GM23338 (cell line): ENCODE data around the gene CD40LG. TPM values are rescaled to one million over a fixed set of nuclear protein-coding genes. Genes with fewer than 3 reads are reported as not detected.

Source experiments
- ATAC-seq: fragments of 200-7000 bp; cut with Tn5 transposase; 3 replicates; pipeline ENCODE4 v1.9.1; 2020
- DNase-seq: peaks from one replicate; pipeline ENCODE4 v3.0.0-alpha.2; 2015; ENCODE audit warnings: low spot score
- H2AFZ ChIP-seq: fragments of 200-600 bp; sonication (generic); 2 replicates; pipeline ENCODE4 v1.8.0; 2016; ENCODE audit warnings: antibody characterized with exemption, mild to moderate bottlenecking, moderate library complexity
- H3F3A ChIP-seq: fragments of 200-600 bp; sonication (generic); replicated peaks from 2 replicates; pipeline ENCODE4 v1.8.0; 2017; ENCODE audit warnings: antibody characterized with exemption, mixed run types, low read depth
- H3K27ac ChIP-seq: fragments of 200-600 bp; sonication (generic); 2 replicates; pipeline ENCODE4 v1.6.1; 2016; ENCODE audit warnings: low read depth
- H3K27me3 ChIP-seq: fragments of 200-600 bp; sonication (generic); 2 replicates; pipeline ENCODE4 v1.8.0; 2016; ENCODE audit warnings: mild to moderate bottlenecking, mixed run types, moderate library complexity; ENCODE audit not compliant: insufficient read depth
- H3K36me3 ChIP-seq: fragments of 200-600 bp; sonication (generic); 2 replicates; pipeline ENCODE4 v1.8.0; 2016; ENCODE audit warnings: mild to moderate bottlenecking; ENCODE audit not compliant: insufficient read depth
- H3K4me1 ChIP-seq: fragments of 200-600 bp; sonication (generic); 2 replicates; pipeline ENCODE4 v1.8.0; 2016; ENCODE audit warnings: mild to moderate bottlenecking, moderate library complexity; ENCODE audit not compliant: insufficient read depth
- H3K4me2 ChIP-seq: fragments of 200-600 bp; sonication (generic); 2 replicates; pipeline ENCODE4 v1.7.1; 2017; ENCODE audit warnings: mixed run types
- H3K4me3 ChIP-seq: fragments of 200-600 bp; sonication (generic); 2 replicates; pipeline ENCODE4 v1.6.1; 2016; ENCODE audit warnings: mixed run types
- H3K79me2 ChIP-seq: fragments of 200-600 bp; sonication (generic); replicated peaks from 2 replicates; pipeline ENCODE4 v1.8.0; 2017; ENCODE audit warnings: mild to moderate bottlenecking; ENCODE audit not compliant: insufficient read depth
- H3K9me2 ChIP-seq: fragments of 200-600 bp; sonication (generic); 2 replicates; pipeline ENCODE4 v1.8.0; 2017; ENCODE audit not compliant: insufficient read depth
- H4K20me1 ChIP-seq: fragments of 200-600 bp; sonication (generic); replicated peaks from 2 replicates; pipeline ENCODE4 v1.8.0; 2017; ENCODE audit warnings: mild to moderate bottlenecking; ENCODE audit not compliant: insufficient read depth
- H3K27ac Mint-ChIP-seq: 2 replicates; pipeline ENCODE4 v1.8.0; 2020; ENCODE audit warnings: inconsistent platforms, mild to moderate bottlenecking, moderate library complexity, mixed read lengths
- H3K27me3 Mint-ChIP-seq: 3 replicates; pipeline ENCODE4 v1.8.0; 2022; ENCODE audit warnings: low read depth, mild to moderate bottlenecking, moderate library complexity, mixed read lengths, inconsistent platforms; ENCODE audit not compliant: insufficient read depth, poor library complexity
- H3K36me3 Mint-ChIP-seq: 3 replicates; pipeline ENCODE4 v1.8.0; 2021; ENCODE audit warnings: low read depth, mild to moderate bottlenecking, inconsistent platforms, moderate library complexity, mixed read lengths
- H3K4me1 Mint-ChIP-seq: 3 replicates; pipeline ENCODE4 v1.8.0; 2020; ENCODE audit warnings: mild to moderate bottlenecking, inconsistent platforms, mixed read lengths
- H3K4me3 Mint-ChIP-seq: 3 replicates; pipeline ENCODE4 v1.8.0; 2021; ENCODE audit warnings: moderate library complexity, mild to moderate bottlenecking, inconsistent platforms, mixed read lengths
- H3K9me3 Mint-ChIP-seq: 3 replicates; pipeline ENCODE4 v1.8.0; 2020; ENCODE audit warnings: moderate library complexity, mild to moderate bottlenecking, inconsistent platforms, mixed read lengths
- NANOG ChIP-seq: IDR thresholded peaks from 2 replicates; pipeline ENCODE4 v1.6.1; 2016; ENCODE audit warnings: antibody characterized with exemption, borderline replicate concordance
- POLR2AphosphoS5 ChIP-seq: IDR thresholded peaks from 2 replicates; pipeline ENCODE4 v1.6.1; 2016; ENCODE audit warnings: antibody characterized with exemption, low read depth
- STAT1 ChIP-seq: IDR thresholded peaks from one replicate; pipeline ENCODE4 v1.6.1; 2016; ENCODE audit warnings: antibody characterized with exemption; ENCODE audit not compliant: unreplicated experiment
- ZNF114 ChIP-seq: fragments of 250-450 bp; sonication (Bioruptor Pico); IDR thresholded peaks from 2 replicates; pipeline ENCODE4 v1.5.0; 2020; ENCODE audit warnings: mild to moderate bottlenecking, moderate library complexity
- ZNF331 ChIP-seq: fragments of 250-450 bp; sonication (Bioruptor Pico); IDR thresholded peaks from 2 replicates; pipeline ENCODE4 v1.5.0; 2020; ENCODE audit warnings: low read depth, mild to moderate bottlenecking, moderate library complexity
- polyA plus RNA-seq: library from polyadenylated mRNA; unstranded; fragments of >200 nt; fragmentation: Nextera tagmentation; extraction: Ambion mirVana; gene quantifications from 2 replicates; pipeline ENCODE4 v1.2.1, GENCODE V29; 2016
- total RNA-seq: library from RNA; depleted of rRNA; stranded (reverse); fragments of >200 nt; shearing (Covaris generic); gene quantifications from 2 replicates; pipeline ENCODE4 v1.2.3, GENCODE V29; 2014
- TF ChIP-seq, protein P1 (sequence below): IDR thresholded peaks from 2 replicates; pipeline ENCODE4 v1.6.1; 2016; ENCODE audit warnings: antibody characterized with exemption
- TF ChIP-seq, protein P2 (sequence below): fragments of 250-450 bp; sonication (Bioruptor Pico); IDR thresholded peaks from 2 replicates; pipeline ENCODE4 v1.5.0; 2020; ENCODE audit warnings: mild to moderate bottlenecking, moderate library complexity
- TF ChIP-seq, protein P3 (sequence below), 2 experiments: fragments of 200-600 bp in 1 of 2; sonication (generic) in 1 of 2; conservative IDR thresholded peaks; 2 replicates each; pipeline versions ENCODE4 v1.5.1 to v1.6.1; 2016 to 2017; ENCODE audit warnings: antibody characterized with exemption in 2 of 2, low read depth in 2 of 2, mild to moderate bottlenecking in 2 of 2, moderate library complexity in 1 of 2
- TF ChIP-seq, protein P4 (sequence below): IDR thresholded peaks from one replicate; pipeline ENCODE4 v1.6.1; 2018; ENCODE audit warnings: antibody characterized with exemption; ENCODE audit not compliant: unreplicated experiment

Gene CD40LG
- total and polyA plus RNA-seq, 2 experiments from 2014 or later = not detected

DNA sequence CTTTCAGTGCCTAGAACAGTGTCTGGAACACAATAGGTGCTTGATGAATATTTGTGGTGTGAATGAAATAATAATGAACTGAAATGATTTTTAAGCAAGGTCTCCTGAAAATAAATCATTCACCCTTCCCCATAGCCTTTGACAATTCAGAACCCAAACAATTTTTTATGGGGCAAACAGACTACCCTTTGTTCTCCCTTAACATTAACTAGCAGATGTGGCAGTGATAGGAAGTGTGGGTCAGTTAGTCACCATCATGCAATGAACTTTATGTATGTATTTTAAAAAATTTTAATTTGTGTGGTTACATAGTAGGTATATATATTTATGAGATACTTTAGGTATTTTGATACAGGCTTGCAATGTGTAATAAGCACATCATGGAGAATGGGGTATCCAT, 27.2 kb upstream of the CD40LG start:
- no peaks in the 10 kb centered on the region for H3K27me3 ChIP-seq
- Mint-ChIP-seq H3K9me3 (no peaks in the 10 kb centered on the region; the same call in 2 of the 3 replicates), H3K27ac (no peak overlapping the region), H3K4me3 (no peak overlapping the region), H3K36me3 (no peaks in the 10 kb centered on the region), H3K27me3 (peaks cover 2% of the 10 kb centered on the region), H3K4me1 (no peaks in the 10 kb centered on the region)
- H3K79me2 ChIP-seq = no peaks in the 10 kb centered on the region
- DNase-seq = no peak
- no peak overlapping the region for H3K4me3 ChIP-seq
- H3K36me3 ChIP-seq = no peaks in the 10 kb centered on the region
- TF ChIP-seq POLR2AphosphoS5 = no peak
- no peak for TF ChIP-seq NANOG
- TF ChIP-seq, protein P1, sequence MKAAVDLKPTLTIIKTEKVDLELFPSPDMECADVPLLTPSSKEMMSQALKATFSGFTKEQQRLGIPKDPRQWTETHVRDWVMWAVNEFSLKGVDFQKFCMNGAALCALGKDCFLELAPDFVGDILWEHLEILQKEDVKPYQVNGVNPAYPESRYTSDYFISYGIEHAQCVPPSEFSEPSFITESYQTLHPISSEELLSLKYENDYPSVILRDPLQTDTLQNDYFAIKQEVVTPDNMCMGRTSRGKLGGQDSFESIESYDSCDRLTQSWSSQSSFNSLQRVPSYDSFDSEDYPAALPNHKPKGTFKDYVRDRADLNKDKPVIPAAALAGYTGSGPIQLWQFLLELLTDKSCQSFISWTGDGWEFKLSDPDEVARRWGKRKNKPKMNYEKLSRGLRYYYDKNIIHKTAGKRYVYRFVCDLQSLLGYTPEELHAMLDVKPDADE = no peak
- TF ChIP-seq, protein P2, sequence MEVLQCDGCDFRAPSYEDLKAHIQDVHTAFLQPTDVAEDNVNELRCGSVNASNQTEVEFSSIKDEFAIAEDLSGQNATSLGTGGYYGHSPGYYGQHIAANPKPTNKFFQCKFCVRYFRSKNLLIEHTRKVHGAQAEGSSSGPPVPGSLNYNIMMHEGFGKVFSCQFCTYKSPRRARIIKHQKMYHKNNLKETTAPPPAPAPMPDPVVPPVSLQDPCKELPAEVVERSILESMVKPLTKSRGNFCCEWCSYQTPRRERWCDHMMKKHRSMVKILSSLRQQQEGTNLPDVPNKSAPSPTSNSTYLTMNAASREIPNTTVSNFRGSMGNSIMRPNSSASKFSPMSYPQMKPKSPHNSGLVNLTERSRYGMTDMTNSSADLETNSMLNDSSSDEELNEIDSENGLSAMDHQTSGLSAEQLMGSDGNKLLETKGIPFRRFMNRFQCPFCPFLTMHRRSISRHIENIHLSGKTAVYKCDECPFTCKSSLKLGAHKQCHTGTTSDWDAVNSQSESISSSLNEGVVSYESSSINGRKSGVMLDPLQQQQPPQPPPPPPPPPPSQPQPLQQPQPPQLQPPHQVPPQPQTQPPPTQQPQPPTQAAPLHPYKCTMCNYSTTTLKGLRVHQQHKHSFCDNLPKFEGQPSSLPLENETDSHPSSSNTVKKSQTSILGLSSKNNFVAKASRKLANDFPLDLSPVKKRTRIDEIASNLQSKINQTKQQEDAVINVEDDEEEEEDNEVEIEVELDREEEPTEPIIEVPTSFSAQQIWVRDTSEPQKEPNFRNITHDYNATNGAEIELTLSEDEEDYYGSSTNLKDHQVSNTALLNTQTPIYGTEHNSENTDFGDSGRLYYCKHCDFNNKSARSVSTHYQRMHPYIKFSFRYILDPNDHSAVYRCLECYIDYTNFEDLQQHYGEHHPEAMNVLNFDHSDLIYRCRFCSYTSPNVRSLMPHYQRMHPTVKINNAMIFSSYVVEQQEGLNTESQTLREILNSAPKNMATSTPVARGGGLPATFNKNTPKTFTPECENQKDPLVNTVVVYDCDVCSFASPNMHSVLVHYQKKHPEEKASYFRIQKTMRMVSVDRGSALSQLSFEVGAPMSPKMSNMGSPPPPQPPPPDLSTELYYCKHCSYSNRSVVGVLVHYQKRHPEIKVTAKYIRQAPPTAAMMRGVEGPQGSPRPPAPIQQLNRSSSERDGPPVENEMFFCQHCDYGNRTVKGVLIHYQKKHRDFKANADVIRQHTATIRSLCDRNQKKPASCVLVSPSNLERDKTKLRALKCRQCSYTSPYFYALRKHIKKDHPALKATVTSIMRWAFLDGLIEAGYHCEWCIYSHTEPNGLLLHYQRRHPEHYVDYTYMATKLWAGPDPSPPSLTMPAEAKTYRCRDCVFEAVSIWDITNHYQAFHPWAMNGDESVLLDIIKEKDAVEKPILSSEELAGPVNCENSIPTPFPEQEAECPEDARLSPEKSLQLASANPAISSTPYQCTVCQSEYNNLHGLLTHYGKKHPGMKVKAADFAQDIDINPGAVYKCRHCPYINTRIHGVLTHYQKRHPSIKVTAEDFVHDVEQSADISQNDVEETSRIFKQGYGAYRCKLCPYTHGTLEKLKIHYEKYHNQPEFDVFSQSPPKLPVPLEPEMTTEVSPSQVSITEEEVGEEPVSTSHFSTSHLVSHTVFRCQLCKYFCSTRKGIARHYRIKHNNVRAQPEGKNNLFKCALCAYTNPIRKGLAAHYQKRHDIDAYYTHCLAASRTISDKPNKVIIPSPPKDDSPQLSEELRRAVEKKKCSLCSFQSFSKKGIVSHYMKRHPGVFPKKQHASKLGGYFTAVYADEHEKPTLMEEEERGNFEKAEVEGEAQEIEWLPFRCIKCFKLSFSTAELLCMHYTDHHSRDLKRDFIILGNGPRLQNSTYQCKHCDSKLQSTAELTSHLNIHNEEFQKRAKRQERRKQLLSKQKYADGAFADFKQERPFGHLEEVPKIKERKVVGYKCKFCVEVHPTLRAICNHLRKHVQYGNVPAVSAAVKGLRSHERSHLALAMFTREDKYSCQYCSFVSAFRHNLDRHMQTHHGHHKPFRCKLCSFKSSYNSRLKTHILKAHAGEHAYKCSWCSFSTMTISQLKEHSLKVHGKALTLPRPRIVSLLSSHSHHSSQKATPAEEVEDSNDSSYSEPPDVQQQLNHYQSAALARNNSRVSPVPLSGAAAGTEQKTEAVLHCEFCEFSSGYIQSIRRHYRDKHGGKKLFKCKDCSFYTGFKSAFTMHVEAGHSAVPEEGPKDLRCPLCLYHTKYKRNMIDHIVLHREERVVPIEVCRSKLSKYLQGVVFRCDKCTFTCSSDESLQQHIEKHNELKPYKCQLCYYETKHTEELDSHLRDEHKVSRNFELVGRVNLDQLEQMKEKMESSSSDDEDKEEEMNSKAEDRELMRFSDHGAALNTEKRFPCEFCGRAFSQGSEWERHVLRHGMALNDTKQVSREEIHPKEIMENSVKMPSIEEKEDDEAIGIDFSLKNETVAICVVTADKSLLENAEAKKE (CRISPR knock-in tag) = no peak
- TF ChIP-seq, protein P3, sequence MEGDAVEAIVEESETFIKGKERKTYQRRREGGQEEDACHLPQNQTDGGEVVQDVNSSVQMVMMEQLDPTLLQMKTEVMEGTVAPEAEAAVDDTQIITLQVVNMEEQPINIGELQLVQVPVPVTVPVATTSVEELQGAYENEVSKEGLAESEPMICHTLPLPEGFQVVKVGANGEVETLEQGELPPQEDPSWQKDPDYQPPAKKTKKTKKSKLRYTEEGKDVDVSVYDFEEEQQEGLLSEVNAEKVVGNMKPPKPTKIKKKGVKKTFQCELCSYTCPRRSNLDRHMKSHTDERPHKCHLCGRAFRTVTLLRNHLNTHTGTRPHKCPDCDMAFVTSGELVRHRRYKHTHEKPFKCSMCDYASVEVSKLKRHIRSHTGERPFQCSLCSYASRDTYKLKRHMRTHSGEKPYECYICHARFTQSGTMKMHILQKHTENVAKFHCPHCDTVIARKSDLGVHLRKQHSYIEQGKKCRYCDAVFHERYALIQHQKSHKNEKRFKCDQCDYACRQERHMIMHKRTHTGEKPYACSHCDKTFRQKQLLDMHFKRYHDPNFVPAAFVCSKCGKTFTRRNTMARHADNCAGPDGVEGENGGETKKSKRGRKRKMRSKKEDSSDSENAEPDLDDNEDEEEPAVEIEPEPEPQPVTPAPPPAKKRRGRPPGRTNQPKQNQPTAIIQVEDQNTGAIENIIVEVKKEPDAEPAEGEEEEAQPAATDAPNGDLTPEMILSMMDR (conservative IDR thresholded peaks at IDR 0.05; ENCODE audit: low read depth in 2 of 2) = no peak
- TF ChIP-seq, protein P4, sequence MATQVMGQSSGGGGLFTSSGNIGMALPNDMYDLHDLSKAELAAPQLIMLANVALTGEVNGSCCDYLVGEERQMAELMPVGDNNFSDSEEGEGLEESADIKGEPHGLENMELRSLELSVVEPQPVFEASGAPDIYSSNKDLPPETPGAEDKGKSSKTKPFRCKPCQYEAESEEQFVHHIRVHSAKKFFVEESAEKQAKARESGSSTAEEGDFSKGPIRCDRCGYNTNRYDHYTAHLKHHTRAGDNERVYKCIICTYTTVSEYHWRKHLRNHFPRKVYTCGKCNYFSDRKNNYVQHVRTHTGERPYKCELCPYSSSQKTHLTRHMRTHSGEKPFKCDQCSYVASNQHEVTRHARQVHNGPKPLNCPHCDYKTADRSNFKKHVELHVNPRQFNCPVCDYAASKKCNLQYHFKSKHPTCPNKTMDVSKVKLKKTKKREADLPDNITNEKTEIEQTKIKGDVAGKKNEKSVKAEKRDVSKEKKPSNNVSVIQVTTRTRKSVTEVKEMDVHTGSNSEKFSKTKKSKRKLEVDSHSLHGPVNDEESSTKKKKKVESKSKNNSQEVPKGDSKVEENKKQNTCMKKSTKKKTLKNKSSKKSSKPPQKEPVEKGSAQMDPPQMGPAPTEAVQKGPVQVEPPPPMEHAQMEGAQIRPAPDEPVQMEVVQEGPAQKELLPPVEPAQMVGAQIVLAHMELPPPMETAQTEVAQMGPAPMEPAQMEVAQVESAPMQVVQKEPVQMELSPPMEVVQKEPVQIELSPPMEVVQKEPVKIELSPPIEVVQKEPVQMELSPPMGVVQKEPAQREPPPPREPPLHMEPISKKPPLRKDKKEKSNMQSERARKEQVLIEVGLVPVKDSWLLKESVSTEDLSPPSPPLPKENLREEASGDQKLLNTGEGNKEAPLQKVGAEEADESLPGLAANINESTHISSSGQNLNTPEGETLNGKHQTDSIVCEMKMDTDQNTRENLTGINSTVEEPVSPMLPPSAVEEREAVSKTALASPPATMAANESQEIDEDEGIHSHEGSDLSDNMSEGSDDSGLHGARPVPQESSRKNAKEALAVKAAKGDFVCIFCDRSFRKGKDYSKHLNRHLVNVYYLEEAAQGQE = no peak
- no peak for TF ChIP-seq ZNF331 (CRISPR knock-in tag)
- no peak for TF ChIP-seq ZNF114 (CRISPR knock-in tag)
- TF ChIP-seq STAT1 = no peak
- no peaks in the 10 kb centered on the region for H3F3A ChIP-seq
- H4K20me1 ChIP-seq = no peaks in the 10 kb centered on the region
- no peak overlapping the region for H3K4me2 ChIP-seq
- H3K27ac ChIP-seq = no peak overlapping the region
- H2AFZ ChIP-seq = no peak overlapping the region
- ATAC-seq = no peak
- H3K4me1 ChIP-seq = no peaks in the 10 kb centered on the region
- H3K9me2 ChIP-seq = no peaks in the 10 kb centered on the region
